ENCODE results near the gene NAA35.
"Not testable (repeated sequence)": the region's sequence is repeated elsewhere in the genome, so short reads cannot be mapped to it uniquely, and the experiment has no call there.

Gene NAA35
- 51.5 to 61.9 (median 55.7) reads per million in 4 experiments for total RNA-seq

- peak; percentile 99 for DNase-seq
Measured at GRCh38 chr9:85940832-85941621, at the start of gene NAA35. Gene NAA35 (plus strand): TSS chr9:85941146. CDS start chr9:85942160, 1,014 bp downstream.

GRCh38 chr9:85892401-85892800, 48.5 kb upstream of the NAA35 start:
- no peak for DNase-seq

- no peak for DNase-seq
Measured at GRCh38 chr9:85895685-85896084, 45.3 kb upstream of the NAA35 start.

- DNase-seq, result no peak
Measured at GRCh38 chr9:85897848-85898247, 43.1 kb upstream of the NAA35 start.

- no peak for DNase-seq
Measured at GRCh38 chr9:85898332-85898731, 42.6 kb upstream of the NAA35 start.

GRCh38 chr9:85899388-85899787, 41.6 kb upstream of the NAA35 start:
- no peak for DNase-seq

GRCh38 chr9:85900504-85901201, 40.3 kb upstream of the NAA35 start:
- no peak for DNase-seq

GRCh38 chr9:85904975-85905374, 36.0 kb upstream of the NAA35 start:
- DNase-seq, result no peak

- DNase-seq, result no peak
Measured at GRCh38 chr9:85905957-85906356, 35.0 kb upstream of the NAA35 start.

- no peak for DNase-seq
Measured at GRCh38 chr9:85909390-85909789, 31.6 kb upstream of the NAA35 start.

GRCh38 chr9:85914108-85914507, 26.8 kb upstream of the NAA35 start:
- DNase-seq, result no peak

- no peak for DNase-seq
Measured at GRCh38 chr9:85917756-85918155, 23.2 kb upstream of the NAA35 start.

- DNase-seq, result no peak
Measured at GRCh38 chr9:85925493-85925892, 15.5 kb upstream of the NAA35 start.

GRCh38 chr9:85927076-85927475, 13.9 kb upstream of the NAA35 start:
- DNase-seq, result no peak

- DNase-seq, result no peak
Measured at GRCh38 chr9:85931495-85931894, 9.5 kb upstream of the NAA35 start.

GRCh38 chr9:85935950-85936349, 5.0 kb upstream of the NAA35 start:
- DNase-seq, result not testable (repeated sequence)

GRCh38 chr9:85940275-85940831, 593 bp upstream of the NAA35 start:
- DNase-seq, result no peak

- no peak for DNase-seq
Measured at GRCh38 chr9:85941622-85941940, 635 bp downstream of the NAA35 start.

GRCh38 chr9:85941966-85942912, 1.3 kb downstream of the NAA35 start:
- DNase-seq, result no peak

- DNase-seq, result no peak
Measured at GRCh38 chr9:85942913-85943709, 2.2 kb downstream of the NAA35 start.

- DNase-seq, result no peak
Measured at GRCh38 chr9:85943757-85944430, 2.9 kb downstream of the NAA35 start.

Measured in effector CD8-positive, alpha-beta T cell (primary cell).